Smooth muscle cell (in vitro differentiated cells): Measurements from ENCODE around the gene SNED1. TPM values are rescaled to one million over a fixed set of nuclear protein-coding genes. Genes with fewer than 3 reads are reported as not detected.

Source experiments
- DNase-seq: peaks from one replicate; lab custom pipeline; 2025; ENCODE audit not compliant: unreplicated experiment; lab: John Stamatoyannopoulos, UW
- H2AFZ ChIP-seq: fragments of 200-600 bp; sonication (generic); 2 replicates; pipeline ENCODE4 v1.6.0; 2016; ENCODE audit warnings: antibody characterized with exemption, low read depth, mild to moderate bottlenecking
- H3F3A ChIP-seq: fragments of 200-600 bp; sonication (generic); 2 replicates; pipeline ENCODE4 v1.6.0; 2017; ENCODE audit warnings: antibody characterized with exemption, low read depth
- H3K27ac ChIP-seq: fragments of 200-600 bp; sonication (generic); 2 replicates; pipeline ENCODE4 v1.5.1; 2016; ENCODE audit warnings: low read depth, mild to moderate bottlenecking
- H3K27me3 ChIP-seq: fragments of 200-600 bp; sonication (generic); 2 replicates; pipeline ENCODE4 v1.6.1; 2016; ENCODE audit warnings: low read depth, mild to moderate bottlenecking
- H3K36me3 ChIP-seq: fragments of 200-600 bp; sonication (generic); 2 replicates; pipeline ENCODE4 v1.5.1; 2016; ENCODE audit warnings: low read depth
- H3K4me1 ChIP-seq: fragments of 200-600 bp; sonication (generic); 2 replicates; pipeline ENCODE4 v1.5.1; 2016; ENCODE audit warnings: low read depth
- H3K4me2 ChIP-seq: fragments of 200-600 bp; sonication (generic); 2 replicates; pipeline ENCODE4 v1.6.0; 2016; ENCODE audit warnings: mild to moderate bottlenecking
- H3K4me3 ChIP-seq: fragments of 200-600 bp; sonication (generic); 2 replicates; pipeline ENCODE4 v1.5.1; 2016; ENCODE audit warnings: mild to moderate bottlenecking
- H3K79me2 ChIP-seq: fragments of 200-600 bp; sonication (generic); 2 replicates; pipeline ENCODE4 v1.6.0; 2016; ENCODE audit warnings: low read depth, mild to moderate bottlenecking
- H3K9ac ChIP-seq: fragments of 200-600 bp; sonication (generic); 2 replicates; pipeline ENCODE4 v1.6.0; 2016; ENCODE audit warnings: low read depth
- H3K9me3 ChIP-seq: fragments of 200-600 bp; sonication (generic); replicated peaks from 2 replicates; pipeline ENCODE4 v1.5.1; 2016; ENCODE audit warnings: low read depth
- H4K20me1 ChIP-seq: fragments of 200-600 bp; sonication (generic); 2 replicates; pipeline ENCODE4 v1.6.0; 2016; ENCODE audit warnings: low read depth
- CTCF ChIP-seq: fragments of 200-600 bp; sonication (generic); IDR thresholded peaks from 2 replicates; pipeline ENCODE4 v1.5.1; 2017; ENCODE audit warnings: borderline replicate concordance, mild to moderate bottlenecking, antibody characterized with exemption; ENCODE audit not compliant: insufficient read depth, poor library complexity, severe bottlenecking
- WGBS: methylation state at CpG from one replicate; pipeline ENCODE4 v1.1.7; 2016; ENCODE audit warnings: low lambda C conversion rate; 5-methylcytosine and 5-hydroxymethylcytosine counted together
- polyA plus RNA-seq: library from polyadenylated mRNA; unstranded; fragments of >200 nt; fragmentation: Nextera tagmentation; extraction: Ambion mirVana; gene quantifications from 2 replicates; pipeline ENCODE4 v1.2.1, GENCODE V29; 2016
- total RNA-seq: library from RNA; depleted of rRNA; stranded (reverse); fragments of >200 nt; gene quantifications from 2 replicates; pipeline ENCODE4 v1.2.3, GENCODE V29; 2014

SNED1 gene
- total and polyA plus RNA-seq, 2 experiments from 2014 or later = 0.36 to 3.0 TPM

GRCh38 chr2:241011751-241012510 lies 13.5 kb downstream of the SNED1 start:
- Histone ChIP-seq H3K27ac (no peak overlapping the region), H3K4me3 (no peak overlapping the region), H4K20me1 (no peaks in the 10 kb centered on the region), H2AFZ (no peak overlapping the region), H3K79me2 (no peaks in the 10 kb centered on the region), H3K4me1 (peaks cover 10% of the 10 kb centered on the region), H3K9me3 (no peaks in the 10 kb centered on the region), H3F3A (no peaks in the 10 kb centered on the region), H3K9ac (no peak overlapping the region), H3K4me2 (no peak overlapping the region), H3K27me3 (no peaks in the 10 kb centered on the region), H3K36me3 (no peaks in the 10 kb centered on the region)
- no peak for TF ChIP-seq CTCF
- DNase-seq = no peak
- WGBS = 92% methylated on average over 24 of the region's 29 CpGs

GRCh38 chr2:241014224-241014623 lies 15.8 kb downstream of the SNED1 start:
- DNase-seq = no peak
- Histone ChIP-seq H3K27ac (no peak overlapping the region), H3K9ac (no peak overlapping the region), H3K27me3 (no peaks in the 10 kb centered on the region), H4K20me1 (no peaks in the 10 kb centered on the region), H3K4me1 (peaks cover 10% of the 10 kb centered on the region), H3K36me3 (no peaks in the 10 kb centered on the region), H3K4me3 (no peak overlapping the region), H3K79me2 (no peaks in the 10 kb centered on the region), H2AFZ (no peak overlapping the region), H3F3A (no peaks in the 10 kb centered on the region), H3K4me2 (no peak overlapping the region), H3K9me3 (no peaks in the 10 kb centered on the region)
- no peak for TF ChIP-seq CTCF
- WGBS = 97% methylated on average over 6 of the region's 6 CpGs

- TF ChIP-seq CTCF = no peak
- Histone ChIP-seq H3K9ac (no peak overlapping the region), H3K27me3 (no peaks in the 10 kb centered on the region), H3K4me2 (no peak overlapping the region), H3K4me1 (peaks cover 7% of the 10 kb centered on the region), H3K79me2 (no peaks in the 10 kb centered on the region), H2AFZ (no peak overlapping the region), H3K9me3 (no peaks in the 10 kb centered on the region), H3F3A (no peaks in the 10 kb centered on the region), H4K20me1 (no peaks in the 10 kb centered on the region), H3K4me3 (no peak overlapping the region), H3K36me3 (no peaks in the 10 kb centered on the region), H3K27ac (no peak overlapping the region)
- WGBS = 85% methylated on average over 10 of the region's 10 CpGs
- DNase-seq = no peak
Observed at GRCh38 chr2:241014764-241015163, 16.3 kb downstream of the SNED1 start.

- no peak for TF ChIP-seq CTCF
- no peak overlapping the region for H3K27ac ChIP-seq
- WGBS = 90% methylated on average over 13 of the region's 13 CpGs
Observed at GRCh38 chr2:241015439-241015838, 17.0 kb downstream of the SNED1 start.

More at GRCh38 chr2:241015439-241015838, 17.0 kb downstream of the SNED1 start:
- Histone ChIP-seq H3K4me2 (no peak overlapping the region), H4K20me1 (no peaks in the 10 kb centered on the region), H3F3A (no peaks in the 10 kb centered on the region), H3K9ac (no peak overlapping the region), H3K4me3 (no peak overlapping the region), H3K36me3 (no peaks in the 10 kb centered on the region), H3K9me3 (no peaks in the 10 kb centered on the region), H2AFZ (no peak overlapping the region), H3K27me3 (no peaks in the 10 kb centered on the region), H3K4me1 (peaks cover under 1% of the 10 kb centered on the region), H3K79me2 (no peaks in the 10 kb centered on the region)
- DNase-seq = no peak
